NCI-H1092 (cell line): ENCODE results near the gene PLXNA4.

ENCODE experiments used
- DNase-seq: peaks from one replicate; lab custom pipeline; 2025; lab: John Stamatoyannopoulos, UW

The PLXNA4 gene

GRCh38 chr7:132562690-132563089 is 13.6 kb downstream of the PLXNA4 start:
- DNase-seq: no peak

GRCh38 chr7:132561763-132562162 is 14.5 kb downstream of the PLXNA4 start:
- no peak for DNase-seq

- no peak for DNase-seq
These were observed 15.3 kb downstream of the PLXNA4 start for GRCh38 chr7:132560825-132561529.

GRCh38 chr7:132560105-132560504 is 16.2 kb downstream of the PLXNA4 start:
- no peak for DNase-seq

- no peak for DNase-seq
These were observed 17.5 kb downstream of the PLXNA4 start for GRCh38 chr7:132558815-132559214.

- DNase-seq: no peak
These were observed 18.7 kb downstream of the PLXNA4 start for GRCh38 chr7:132557489-132558044.

GRCh38 chr7:132554446-132554845 is 21.8 kb downstream of the PLXNA4 start:
- no peak for DNase-seq

- DNase-seq: no peak
These were observed 23.2 kb downstream of the PLXNA4 start for GRCh38 chr7:132553031-132553430.

- DNase-seq: no peak
These were observed 24.4 kb downstream of the PLXNA4 start for GRCh38 chr7:132551886-132552285.

- DNase-seq: no peak
These were observed 24.8 kb downstream of the PLXNA4 start for GRCh38 chr7:132551439-132551838.

- DNase-seq: no peak
These were observed 27.7 kb downstream of the PLXNA4 start for GRCh38 chr7:132548489-132549078.

- DNase-seq: no peak
These were observed 28.4 kb downstream of the PLXNA4 start for GRCh38 chr7:132547821-132548220.

GRCh38 chr7:132546366-132547127 is 29.7 kb downstream of the PLXNA4 start:
- DNase-seq: no peak

- DNase-seq: no peak
These were observed 30.5 kb downstream of the PLXNA4 start for GRCh38 chr7:132545756-132546155.

- no peak for DNase-seq
These were observed 31.3 kb downstream of the PLXNA4 start for GRCh38 chr7:132544999-132545398.

GRCh38 chr7:132544025-132544424 is 32.2 kb downstream of the PLXNA4 start:
- no peak for DNase-seq

GRCh38 chr7:132542895-132543294 is 33.4 kb downstream of the PLXNA4 start:
- DNase-seq: no peak

GRCh38 chr7:132541656-132542055 is 34.6 kb downstream of the PLXNA4 start:
- DNase-seq: no peak

- no peak for DNase-seq
These were observed 38.7 kb downstream of the PLXNA4 start for GRCh38 chr7:132537456-132538145.

- no peak for DNase-seq
These were observed 39.4 kb downstream of the PLXNA4 start for GRCh38 chr7:132536654-132537395.

- DNase-seq: no peak
These were observed 42.4 kb downstream of the PLXNA4 start for GRCh38 chr7:132533916-132534315.

- DNase-seq: no peak
These were observed 44.0 kb downstream of the PLXNA4 start for GRCh38 chr7:132532281-132532680.
